Small intestine (tissue), 16 donors: ENCODE data around the gene ZNF880. TPM values are rescaled to one million over a fixed set of nuclear protein-coding genes. Genes with fewer than 3 reads are reported as not detected.
"Not testable (repeated sequence)": the region's sequence is repeated elsewhere in the genome, so short reads cannot be mapped to it uniquely, and the experiment has no call there.

Experiments
- DNase-seq, 2 donors: peaks; one replicate each; pipeline versions ENCODE4 v3.0.0 to v3.0.0-alpha.2; 2013
- FAIRE-seq: peaks from 2 replicates; lab custom pipeline; 2012; peaks lifted over from hg19 to GRCh38; lab: Jason Lieb, UNC
- H3K27ac ChIP-seq, 3 donors: one replicate each; pipeline ENCODE4 v1.5.1; 2013; ENCODE audit warnings: low read length in 2 of 3, mild to moderate bottlenecking in 2 of 3, control low read depth in 1 of 3, inconsistent platforms in 1 of 3, low read depth in 1 of 3, moderate library complexity in 1 of 3
- H3K27me3 ChIP-seq, 3 donors: one replicate each; pipeline ENCODE4 v1.6.1; 2013; ENCODE audit warnings: low read length in 3 of 3, inconsistent platforms in 1 of 3; ENCODE audit not compliant: control insufficient read depth in 3 of 3, insufficient read depth in 3 of 3
- H3K36me3 ChIP-seq, 3 donors: one replicate each; pipeline ENCODE4 v1.6.1; 2013; ENCODE audit warnings: low read length in 3 of 3, inconsistent platforms in 1 of 3, low read depth in 1 of 3, mild to moderate bottlenecking in 1 of 3, moderate library complexity in 1 of 3; ENCODE audit not compliant: control insufficient read depth in 3 of 3, insufficient read depth in 2 of 3
- H3K4me1 ChIP-seq, 3 donors: one replicate each; pipeline ENCODE4 v1.6.1; 2013; ENCODE audit warnings: low read length in 2 of 3, inconsistent platforms in 1 of 3, low read depth in 1 of 3, mild to moderate bottlenecking in 1 of 3, moderate library complexity in 1 of 3; ENCODE audit not compliant: control insufficient read depth in 3 of 3, insufficient read depth in 2 of 3
- H3K4me3 ChIP-seq, 3 donors: one replicate each; pipeline ENCODE4 v1.5.1; 2013; ENCODE audit warnings: low read length in 3 of 3, control low read depth in 1 of 3, inconsistent platforms in 1 of 3, low read depth in 1 of 3, mild to moderate bottlenecking in 1 of 3, moderate library complexity in 1 of 3
- H3K9me3 ChIP-seq, 2 donors: one replicate each; pipeline ENCODE4 v1.6.1; 2013; ENCODE audit warnings: low read depth in 1 of 2, low read length in 1 of 2; ENCODE audit not compliant: control insufficient read depth in 2 of 2, insufficient read depth in 1 of 2
- WGBS, 3 donors: extraction: QIAGEN DNeasy Blood & Tissue Kit; methylation state at CpG; one replicate each; pipeline ENCODE4 v1.1.7; 2013; 5-methylcytosine and 5-hydroxymethylcytosine counted together
- long read RNA-seq, 10 donors: transcript quantifications; one replicate each; lab custom pipeline, GENCODE V29; 2026
- polyA plus RNA-seq, 4 donors: library from polyadenylated mRNA; stranded (reverse) in 3 of 4; unstranded in 1 of 4; fragments of 200-250 nt in 3 of 4; fragments of 120-200 nt in 1 of 4; gene quantifications; one replicate each; pipeline versions ENCODE4 v1.2.1 to v1.2.3, GENCODE V29; 2013
- donor health status: healthy with polysubstance abuse.
- donor health status: control.
- donor health status: control.
- donor health status: Bipolar disorder and iron deficiency.
- donor health status: healthy.

The ZNF880 gene
- 10 to 100 TPM in 1 of 4 donors, 1 to 10 TPM in 3; 6.7 to 18.8 (median 8.7) TPM for polyA plus RNA-seq
- long read RNA-seq, donor 1, transcript ZNF880-202 (4 exons, 2,230 nt) = minor isoform, 5 of 13 reads
- long read RNA-seq, donor 1, transcript ZNF880-206 (4 exons, 953 nt) = major isoform, 6 of 13 reads
- long read RNA-seq, donor 1, partial matches to known transcripts = 0 of 13 reads
- long read RNA-seq, donor 1, other reads (novel, unspliced or antisense) = 0 of 13 reads
- long read RNA-seq, donor 2, partial matches to known transcripts = 0 of 2 reads
- long read RNA-seq, donor 2, other reads (novel, unspliced or antisense) = 0 of 2 reads
- long read RNA-seq, donor 3, partial matches to known transcripts = 0 of 3 reads
- long read RNA-seq, donor 3, other reads (novel, unspliced or antisense) = 0 of 3 reads
- long read RNA-seq, donor 4 = 0 reads
- long read RNA-seq, donor 5, partial matches to known transcripts = 0 of 3 reads
- long read RNA-seq, donor 5, other reads (novel, unspliced or antisense) = 0 of 3 reads
- long read RNA-seq, donor 6, partial matches to known transcripts = 0 of 8 reads
- long read RNA-seq, donor 6, other reads (novel, unspliced or antisense) = 0 of 8 reads
- long read RNA-seq, donor 7, transcript ZNF880-206 (4 exons, 953 nt) = major isoform, 7 of 16 reads
- long read RNA-seq, donor 7, partial matches to known transcripts = 0 of 16 reads
- long read RNA-seq, donor 7, other reads (novel, unspliced or antisense) = 0 of 16 reads
- long read RNA-seq, donor 8, partial matches to known transcripts = 0 of 1 reads
- long read RNA-seq, donor 8, other reads (novel, unspliced or antisense) = 0 of 1 reads
- long read RNA-seq, donor 9, partial matches to known transcripts = 0 of 2 reads
- long read RNA-seq, donor 9, other reads (novel, unspliced or antisense) = 0 of 2 reads
- long read RNA-seq, donor 10, partial matches to known transcripts = 0 of 3 reads
- long read RNA-seq, donor 10, other reads (novel, unspliced or antisense) = 0 of 3 reads

- Histone ChIP-seq H3K4me3 (peak within 1 kb of the TSS; percentile 81 to 97 (median 93)), H3K27ac (peak within 1 kb of the TSS; percentile 77 to 100 (median 96)), H3K4me1 (no peaks in the 10 kb centered on the region), H3K27me3 (no peaks in the 10 kb centered on the region), H3K36me3 (peaks cover 3 to 23% (median 9%) of the 10 kb centered on the region in 3 donors), H3K9me3 (peaks cover 0 to 62% of the 10 kb centered on the region in 2 donors)
- 2 to 4% (median 4%) methylated on average over 52 of the region's 52 CpGs for WGBS, 3 donors
- no peak for FAIRE-seq
- DNase-seq = peak; percentile 92 to 96
Measured at GRCh38 chr19:52369559-52370340, at the start of gene ZNF880. Gene ZNF880, plus strand, starts transcription at chr19:52369923. Its CDS starts 43 bp downstream, at chr19:52369966.

DNA sequence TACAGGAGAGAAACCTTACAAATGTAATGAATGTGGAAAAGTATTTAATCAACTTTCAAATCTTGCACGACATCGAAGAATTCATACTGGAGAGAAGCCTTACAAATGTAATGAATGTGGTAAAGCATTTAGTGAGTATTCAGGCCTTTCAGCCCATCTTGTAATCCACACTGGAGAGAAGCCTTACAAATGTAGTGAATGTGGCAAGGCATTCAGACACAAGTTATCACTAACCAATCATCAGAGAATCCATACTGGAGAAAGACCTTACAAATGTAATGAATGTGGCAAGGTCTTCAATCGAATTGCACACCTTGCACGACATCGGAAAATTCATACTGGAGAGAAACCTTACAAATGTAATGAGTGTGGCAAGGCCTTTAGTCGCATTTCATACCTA is 47.3 kb upstream of the ZNF880 start:
- no peaks in the 10 kb centered on the region for H3K4me1 ChIP-seq
- 95 to 99% (median 97%) methylated on average over 6 of the region's 6 CpGs for WGBS, 3 donors
- FAIRE-seq = no peak
- peaks cover 19 to 38% (median 20%) of the 10 kb centered on the region in 3 donors for H3K36me3 ChIP-seq
- H3K27me3 ChIP-seq = no peaks in the 10 kb centered on the region
- H3K9me3 ChIP-seq = peaks cover 4 to 66% of the 10 kb centered on the region in 2 donors
- H3K27ac ChIP-seq = no peak overlapping the region
- H3K4me3 ChIP-seq = no peak overlapping the region
- DNase-seq = no peak

DNA sequence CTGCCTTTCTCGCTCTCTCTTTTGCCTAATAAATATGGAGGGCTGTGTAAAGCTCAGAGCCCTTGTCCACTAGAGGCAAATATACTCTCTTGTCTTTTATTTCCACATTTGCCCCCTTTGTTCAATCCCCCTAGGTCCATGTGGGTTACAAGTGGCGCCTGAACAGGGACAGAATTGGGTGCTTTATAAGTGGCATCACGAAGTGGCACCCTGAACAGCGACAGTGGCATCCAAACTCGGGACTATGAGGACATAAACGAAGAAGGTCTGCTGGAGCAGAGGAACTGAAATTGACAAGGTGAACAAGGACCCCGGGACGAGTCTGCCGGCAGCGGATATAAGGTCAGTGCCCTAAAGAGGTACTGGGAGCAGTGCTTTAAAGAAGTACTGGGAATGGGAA is 38.0 kb upstream of the ZNF880 start:
- no peak overlapping the region for H3K4me3 ChIP-seq
- 81 to 94% (median 90%) methylated on average over 10 of the region's 10 CpGs for WGBS, 3 donors
- DNase-seq (no peak), FAIRE-seq (no peak)
- H3K9me3 ChIP-seq = peaks cover 9 to 69% of the 10 kb centered on the region in 2 donors
- H3K4me1 ChIP-seq = no peaks in the 10 kb centered on the region
- H3K27me3 ChIP-seq = no peaks in the 10 kb centered on the region
- no peak overlapping the region for H3K27ac ChIP-seq
- no peaks in the 10 kb centered on the region for H3K36me3 ChIP-seq

GRCh38 chr19:52335768-52336116 is 34.0 kb upstream of the ZNF880 start:
- FAIRE-seq = no peak
- DNase-seq = no peak
- Histone ChIP-seq H3K4me3 (peak overlapping the region; percentile 77 to 97 (median 88)), H3K4me1 (no peaks in the 10 kb centered on the region), H3K9me3 (peaks cover 4 to 45% of the 10 kb centered on the region in 2 donors), H3K27ac (peak overlapping the region in 1 of 3 donors; percentile 84), H3K36me3 (peaks cover 0 to 4% (median 0%) of the 10 kb centered on the region in 3 donors), H3K27me3 (no peaks in the 10 kb centered on the region)
- WGBS, 3 donors = 50 to 61% (median 51%) methylated on average over 9 of the region's 9 CpGs

DNA sequence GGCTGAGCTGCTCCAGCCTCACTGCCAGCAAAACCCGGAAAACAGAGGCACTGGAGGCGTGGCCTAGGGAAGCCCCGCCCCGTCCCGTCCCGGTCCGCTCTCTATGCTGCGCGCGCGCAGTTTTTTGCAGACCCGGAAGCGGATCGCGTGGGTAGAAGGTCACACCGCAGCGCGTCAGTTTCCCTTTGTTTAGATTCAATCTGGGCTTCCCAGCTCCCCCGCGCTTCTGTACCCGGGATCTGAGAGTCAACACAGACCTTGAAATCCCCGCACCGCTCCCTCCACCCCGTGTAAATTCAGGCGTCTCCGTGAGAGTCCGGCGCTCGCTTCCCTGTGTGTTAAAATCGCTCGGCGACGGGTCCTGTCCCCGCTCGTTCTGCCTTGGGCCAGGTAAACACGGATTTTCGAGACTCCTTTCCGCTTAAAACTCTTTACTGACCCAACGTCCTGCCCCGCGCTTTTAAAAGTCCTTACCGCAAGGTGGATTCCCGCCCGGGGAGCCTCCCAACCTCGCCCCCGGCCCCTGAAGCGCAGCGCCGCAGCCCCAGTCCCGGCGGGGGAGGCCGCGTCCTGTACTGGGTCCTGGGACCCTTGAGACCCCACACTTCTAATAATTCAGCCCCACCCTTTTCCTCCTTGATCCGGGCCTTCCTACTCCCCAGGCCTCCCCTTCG is 33.5 kb upstream of the ZNF880 start, which contains the start of gene ZNF610:
Gene ZNF610, plus strand, starts transcription at position 127 of the 674 bp plus-strand sequence. CDS start 12,930 bp downstream, outside the sequence.
- DNase-seq (peak; percentile 88 to 94), FAIRE-seq (no peak)
- H3K36me3 ChIP-seq = peaks cover 0 to 4% (median 0%) of the 10 kb centered on the region in 3 donors
- peaks cover 4 to 40% of the 10 kb centered on the region in 2 donors for H3K9me3 ChIP-seq
- H3K4me3 ChIP-seq = peak within 1 kb of the TSS; percentile 77 to 97 (median 88)
- no peaks in the 10 kb centered on the region for H3K4me1 ChIP-seq
- 0 to 3% (median 1%) methylated on average over 52 to 55 of the region's 55 CpGs for WGBS, 3 donors
- peak within 1 kb of the TSS; percentile 53 to 94 (median 84) for H3K27ac ChIP-seq
- H3K27me3 ChIP-seq = no peaks in the 10 kb centered on the region

DNA sequence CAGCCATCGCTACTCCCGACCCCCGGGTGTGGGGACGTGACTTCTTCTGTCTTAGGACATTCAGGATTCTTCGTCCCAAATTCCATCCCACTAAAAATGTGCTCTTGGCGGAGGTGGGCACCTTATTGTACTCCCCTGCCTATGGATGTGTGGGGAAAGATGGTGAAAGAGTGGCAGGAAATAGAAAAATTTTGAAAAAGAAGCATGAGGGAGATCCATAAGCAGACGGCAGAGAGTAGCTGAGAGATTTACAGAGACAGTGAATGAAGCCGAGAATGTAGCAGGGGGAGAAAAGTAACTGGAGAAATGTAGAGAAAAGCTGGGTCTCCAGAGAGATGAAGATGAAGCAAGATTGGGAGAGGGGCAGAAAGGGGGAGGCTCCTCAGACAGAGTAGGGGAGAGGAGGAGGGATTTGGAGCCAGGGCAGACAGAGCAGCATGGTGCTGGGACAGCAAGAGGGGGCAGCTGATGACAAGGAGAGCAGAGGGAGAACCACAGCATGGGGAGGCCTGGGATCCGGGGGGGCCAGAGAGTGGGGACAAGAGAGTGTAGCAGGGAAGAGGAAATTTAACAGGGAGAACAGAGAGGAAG is 32.8 kb upstream of the ZNF880 start:
- H3K4me1 ChIP-seq = no peaks in the 10 kb centered on the region
- peak overlapping the region in 2 of 3 donors; percentile 84 to 94 for H3K27ac ChIP-seq
- H3K36me3 ChIP-seq = peaks cover 0 to 4% (median 0%) of the 10 kb centered on the region in 3 donors
- H3K4me3 ChIP-seq = peak overlapping the region; percentile 77 to 97 (median 88)
- H3K27me3 ChIP-seq = no peaks in the 10 kb centered on the region
- DNase-seq = peak in 1 of 2 donors; percentile 53
- H3K9me3 ChIP-seq = peaks cover 4 to 36% of the 10 kb centered on the region in 2 donors
- FAIRE-seq = no peak
- WGBS, 3 donors = 3 to 8% (median 4%) methylated on average over 9 of the region's 9 CpGs

DNA sequence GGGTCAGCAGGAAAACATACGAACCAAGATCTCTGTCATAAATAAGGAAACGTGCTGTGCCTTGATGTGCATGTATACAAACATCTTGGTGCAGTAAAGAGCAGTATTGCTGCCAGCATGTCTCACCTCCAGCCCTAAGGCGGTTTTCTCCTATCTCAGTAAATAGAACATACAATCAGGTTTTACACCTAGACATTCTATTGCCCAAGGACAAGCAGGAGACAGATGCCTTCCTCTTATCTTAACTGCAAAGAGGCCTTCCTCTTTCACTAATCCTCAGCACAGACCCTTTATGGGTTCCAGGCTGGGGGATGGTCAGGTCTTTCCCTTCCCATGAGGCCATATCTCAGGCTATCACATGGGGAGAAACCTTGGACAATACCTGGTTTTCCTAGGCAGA is 30.7 kb upstream of the ZNF880 start:
- FAIRE-seq, H3K36me3 ChIP-seq, H3K4me1 ChIP-seq, H3K27me3 ChIP-seq, H3K4me3 ChIP-seq: not testable (repeated sequence)
- Histone ChIP-seq H3K9me3 (peaks cover 2 to 27% of the 10 kb centered on the region in 2 donors), H3K27ac (peak overlapping the region in 1 of 3 donors; percentile 1)
- 72 to 95% (median 87%) methylated on average over 3 of the region's 3 CpGs for WGBS, 3 donors
- DNase-seq = peak in 1 of 2 donors; percentile 37
